Astrocyte of the spinal cord (primary cell): ENCODE data around the gene CTXN3.

Experiments used
- DNase-seq: peaks from one replicate; pipeline ENCODE4 v3.0.0; 2011; ENCODE audit warnings: low read depth, low spot score
- H3K4me3 ChIP-seq: 2 replicates; pipeline ENCODE4 v1.5.1; 2011; ENCODE audit warnings: low read depth, mild to moderate bottlenecking, low read length, moderate library complexity
- CTCF ChIP-seq: IDR thresholded peaks from 2 replicates; pipeline ENCODE4 v1.5.1; 2012; ENCODE audit warnings: low read depth, mild to moderate bottlenecking, low read length, inconsistent platforms
- in situ Hi-C: cut with HindIII; loops from 2 replicates; pipeline ENCODE4 v1.10.0; 2017; ENCODE audit warnings: low sequenced_read_pairs

CTXN3 gene

GRCh38 chr5:127649018-127649439, at the start of gene CTXN3:
Gene CTXN3, plus strand, starts transcription at chr5:127649082. Its CDS starts 8,440 bp downstream, at chr5:127657522.
- in situ Hi-C loops = no loop called here
- TF ChIP-seq CTCF = no peak
- DNase-seq = no peak
- H3K4me3 ChIP-seq = no peak within 1 kb of the TSS

GRCh38 chr5:127599320-127599719, 49.6 kb upstream of the CTXN3 start:
- in situ Hi-C loops = no loop called here
- no peak overlapping the region for H3K4me3 ChIP-seq
- no peak for TF ChIP-seq CTCF
- DNase-seq = no peak

GRCh38 chr5:127599847-127600246, 49.0 kb upstream of the CTXN3 start:
- no peak for TF ChIP-seq CTCF
- H3K4me3 ChIP-seq = no peak overlapping the region
- in situ Hi-C loops = no loop called here
- DNase-seq = no peak

GRCh38 chr5:127601111-127601510, 47.8 kb upstream of the CTXN3 start:
- DNase-seq = no peak
- no peak overlapping the region for H3K4me3 ChIP-seq
- no peak for TF ChIP-seq CTCF
- in situ Hi-C loops = no loop called here

- no peak for TF ChIP-seq CTCF
- in situ Hi-C loops = no loop called here
Observed at GRCh38 chr5:127601601-127602000, 47.3 kb upstream of the CTXN3 start.

GRCh38 chr5:127602481-127602880, 46.4 kb upstream of the CTXN3 start:
- no peak for TF ChIP-seq CTCF
- in situ Hi-C loops = no loop called here
- no peak overlapping the region for H3K4me3 ChIP-seq
- DNase-seq = no peak

More at GRCh38 chr5:127601601-127602000, 47.3 kb upstream of the CTXN3 start:
- DNase-seq = no peak
- no peak overlapping the region for H3K4me3 ChIP-seq
